Endothelial cell of umbilical vein (primary cell): ENCODE results near the gene CRISPLD2.

Source experiments
- EZH2 ChIP-seq: IDR thresholded peaks from 2 replicates; pipeline ENCODE4 v1.6.1; 2012; ENCODE audit warnings: borderline replicate concordance, low read depth, mild to moderate bottlenecking, moderate library complexity, low read length, inconsistent platforms; ENCODE audit not compliant: severe bottlenecking
- FOS ChIP-seq: IDR thresholded peaks from 2 replicates; pipeline ENCODE4 v1.6.1; 2011; ENCODE audit warnings: mild to moderate bottlenecking, low read length, moderate library complexity, borderline replicate concordance; ENCODE audit not compliant: insufficient read depth
- GATA2 ChIP-seq: IDR thresholded peaks from 2 replicates; pipeline ENCODE4 v1.7.0; 2011; ENCODE audit warnings: low read depth, mild to moderate bottlenecking, moderate library complexity, mixed read lengths, low read length; ENCODE audit not compliant: insufficient read length, insufficient read depth
- JUN ChIP-seq: IDR thresholded peaks from 2 replicates; pipeline ENCODE4 v1.6.1; 2011; ENCODE audit warnings: borderline replicate concordance, low read depth; ENCODE audit not compliant: insufficient read length, insufficient read depth
- MAX ChIP-seq: IDR thresholded peaks from 2 replicates; pipeline ENCODE4 v1.6.1; 2011; ENCODE audit not compliant: insufficient read depth, insufficient read length
- MYC ChIP-seq: IDR thresholded peaks from one replicate; pipeline ENCODE4 v1.6.1; 2011; ENCODE audit warnings: mild to moderate bottlenecking, low read depth, low read length
- POLR2A ChIP-seq: IDR thresholded peaks from 2 replicates; pipeline ENCODE4 v1.6.1; 2012; ENCODE audit warnings: low read depth, mild to moderate bottlenecking, control low read depth, low read length
- POLR2AphosphoS5 ChIP-seq: IDR thresholded peaks from 2 replicates; pipeline ENCODE4 v1.6.1; 2012; ENCODE audit warnings: low read depth, mild to moderate bottlenecking, control low read depth, low read length, moderate library complexity; ENCODE audit not compliant: insufficient read depth
- TF ChIP-seq, protein P1 (sequence below), 2 donors: IDR thresholded peaks; 1 replicate in 1 of 2; 2 replicates in 1 of 2; pipeline ENCODE4 v1.5.1; 2011; ENCODE audit warnings: low read length in 2 of 2, mild to moderate bottlenecking in 2 of 2, moderate library complexity in 2 of 2, control low read depth in 1 of 2, inconsistent platforms in 1 of 2, low read depth in 1 of 2; ENCODE audit not compliant: insufficient read depth in 1 of 2; ENCODE audit errors: extremely low read depth in 1 of 2

DNA sequence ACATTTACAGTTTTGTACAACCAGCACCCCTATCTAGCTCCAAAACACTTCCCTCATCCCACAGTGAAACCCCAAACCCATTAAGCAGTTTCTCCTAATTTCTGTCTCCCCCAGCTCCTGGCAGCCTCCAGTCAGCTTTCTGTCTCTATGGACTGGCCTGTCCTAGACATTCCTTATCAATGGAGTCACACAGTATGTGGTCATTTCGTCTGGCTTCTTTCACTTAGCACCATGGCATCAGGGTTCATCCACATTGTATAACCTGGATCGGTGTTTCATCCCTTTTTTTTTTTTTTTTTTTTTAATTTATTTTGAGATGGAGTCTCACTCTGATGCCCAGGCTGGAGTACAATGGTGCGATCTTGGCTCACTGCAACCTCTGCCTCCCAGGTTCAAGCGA, 123.0 kb downstream of the CRISPLD2 start:
- TF ChIP-seq, protein P1, sequence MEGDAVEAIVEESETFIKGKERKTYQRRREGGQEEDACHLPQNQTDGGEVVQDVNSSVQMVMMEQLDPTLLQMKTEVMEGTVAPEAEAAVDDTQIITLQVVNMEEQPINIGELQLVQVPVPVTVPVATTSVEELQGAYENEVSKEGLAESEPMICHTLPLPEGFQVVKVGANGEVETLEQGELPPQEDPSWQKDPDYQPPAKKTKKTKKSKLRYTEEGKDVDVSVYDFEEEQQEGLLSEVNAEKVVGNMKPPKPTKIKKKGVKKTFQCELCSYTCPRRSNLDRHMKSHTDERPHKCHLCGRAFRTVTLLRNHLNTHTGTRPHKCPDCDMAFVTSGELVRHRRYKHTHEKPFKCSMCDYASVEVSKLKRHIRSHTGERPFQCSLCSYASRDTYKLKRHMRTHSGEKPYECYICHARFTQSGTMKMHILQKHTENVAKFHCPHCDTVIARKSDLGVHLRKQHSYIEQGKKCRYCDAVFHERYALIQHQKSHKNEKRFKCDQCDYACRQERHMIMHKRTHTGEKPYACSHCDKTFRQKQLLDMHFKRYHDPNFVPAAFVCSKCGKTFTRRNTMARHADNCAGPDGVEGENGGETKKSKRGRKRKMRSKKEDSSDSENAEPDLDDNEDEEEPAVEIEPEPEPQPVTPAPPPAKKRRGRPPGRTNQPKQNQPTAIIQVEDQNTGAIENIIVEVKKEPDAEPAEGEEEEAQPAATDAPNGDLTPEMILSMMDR (IDR thresholded peaks at IDR 0.05; ENCODE audit: extremely low read depth in 1 of 2, insufficient read depth in 1 of 2, low read depth in 1 of 2, low read length in 2 of 2), result no peak
- TF ChIP-seq MYC (no peak), EZH2 (no peak), GATA2 (no peak), JUN (no peak), POLR2A (no peak), FOS (no peak), MAX (no peak), POLR2AphosphoS5 (no peak)
